CD4-positive, CD25-positive, alpha-beta regulatory T cell (primary cell): ENCODE measurements around the gene SUSD1. TPM values are rescaled to one million over a fixed set of nuclear protein-coding genes. Genes with fewer than 3 reads are reported as not detected.

Experiments used
- ATAC-seq, 2 donors: fragments of 150-1000 bp; cut with Tn5 transposase; one replicate each; pipeline ENCODE4 v1.10.0; 2021; ENCODE audit warnings: low read depth in 2 of 2, moderate number of reproducible peaks in 2 of 2, moderate library complexity in 1 of 2
- DNase-seq, 3 donors: peaks; one replicate each; pipeline versions ENCODE4 v3.0.0 to v3.0.0-alpha.2; 2012 to 2022; ENCODE audit warnings: mixed read lengths in 1 of 3
- H3K27ac ChIP-seq: one replicate; pipeline ENCODE4 v1.7.0; 2013; ENCODE audit warnings: mild to moderate bottlenecking, low read length; ENCODE audit not compliant: insufficient read depth, poor library complexity, severe bottlenecking
- H3K27me3 ChIP-seq: one replicate; pipeline ENCODE4 v1.7.0; 2013; ENCODE audit warnings: low read length; ENCODE audit not compliant: control insufficient read depth, insufficient read depth
- H3K36me3 ChIP-seq: one replicate; pipeline ENCODE4 v1.7.0; 2013; ENCODE audit warnings: mild to moderate bottlenecking, low read length, moderate library complexity; ENCODE audit not compliant: control insufficient read depth, insufficient read depth
- H3K4me1 ChIP-seq: 2 replicates; pipeline ENCODE4 v1.7.0; 2013; ENCODE audit warnings: mild to moderate bottlenecking, low read length; ENCODE audit not compliant: insufficient read depth, control insufficient read depth, poor library complexity, severe bottlenecking
- H3K4me3 ChIP-seq: one replicate; pipeline ENCODE4 v1.7.0; 2013; ENCODE audit warnings: low read depth, mild to moderate bottlenecking, low read length, moderate library complexity
- H3K9me3 ChIP-seq, 2 experiments: 1 replicate in 1 of 2; 2 replicates in 1 of 2; pipeline ENCODE4 v1.7.0; 2013; ENCODE audit warnings: low read length in 2 of 2, mild to moderate bottlenecking in 1 of 2, moderate library complexity in 1 of 2; ENCODE audit not compliant: control insufficient read depth in 2 of 2
- H3K27ac Mint-ChIP-seq, 3 donors: one replicate each; pipeline ENCODE4 v1.8.0; 2020 to 2022; ENCODE audit warnings: mild to moderate bottlenecking in 3 of 3, mixed read lengths in 3 of 3, moderate library complexity in 2 of 3
- H3K27me3 Mint-ChIP-seq: one replicate; pipeline ENCODE4 v1.8.0; 2022; ENCODE audit warnings: mild to moderate bottlenecking, mixed read lengths
- H3K36me3 Mint-ChIP-seq: one replicate; pipeline ENCODE4 v1.8.0; 2020; ENCODE audit warnings: mixed read lengths
- H3K4me1 Mint-ChIP-seq, 4 donors: one replicate each; pipeline ENCODE4 v1.8.0; 2020 to 2022; ENCODE audit warnings: mixed read lengths in 4 of 4, mild to moderate bottlenecking in 1 of 4
- H3K4me3 Mint-ChIP-seq, 4 donors: one replicate each; pipeline ENCODE4 v1.8.0; 2020 to 2022; ENCODE audit warnings: mild to moderate bottlenecking in 4 of 4, mixed read lengths in 4 of 4, moderate library complexity in 3 of 4
- H3K9me3 Mint-ChIP-seq, 7 donors: one replicate each; pipeline ENCODE4 v1.8.0; 2020 to 2022; ENCODE audit warnings: mixed read lengths in 7 of 7, mild to moderate bottlenecking in 3 of 7, moderate library complexity in 2 of 7
- polyA plus RNA-seq, 4 donors: library from polyadenylated mRNA; unstranded; fragments of 300-500 nt; fragmentation: Illumina TruSeq; gene quantifications; one replicate each; pipeline ENCODE4 v1.2.3, GENCODE V29; 2021
- total RNA-seq: library from RNA; stranded (reverse); gene quantifications from one replicate; pipeline ENCODE4 v1.2.3, GENCODE V29; 2022

SUSD1 gene
- total and polyA plus RNA-seq, 5 donors from 2014 or later: 3.2 to 9.7 (median 7.0) TPM

- peaks cover 34% of the 10 kb centered on the region for H3K4me1 ChIP-seq
- no peak for ATAC-seq
Measured at GRCh38 chr9:112170968-112171367, 4.1 kb downstream of the SUSD1 start.

GRCh38 chr9:112170235-112170634, 4.9 kb downstream of the SUSD1 start:
- Histone ChIP-seq H3K4me3 (no peak overlapping the region), H3K27me3 (no peaks in the 10 kb centered on the region), H3K4me1 (peaks cover 27% of the 10 kb centered on the region), H3K27ac (no peak overlapping the region), H3K36me3 (no peaks in the 10 kb centered on the region), H3K9me3 (no peaks in the 10 kb centered on the region)
- no peak for DNase-seq
- Mint-ChIP-seq H3K4me1 (peaks cover 14 to 63% (median 41%) of the 10 kb centered on the region in 4 donors), H3K36me3 (peaks cover 11% of the 10 kb centered on the region), H3K4me3 (peak overlapping the region in 1 of 4 donors; percentile 22), H3K9me3 (peaks cover 0 to 1% (median 0%) of the 10 kb centered on the region in 7 donors), H3K27ac (peak overlapping the region in 1 of 3 donors; percentile 56), H3K27me3 (peaks cover 6% of the 10 kb centered on the region)
- no peak for ATAC-seq

More at GRCh38 chr9:112170968-112171367, 4.1 kb downstream of the SUSD1 start:
- Mint-ChIP-seq H3K27ac (no peak overlapping the region), H3K4me1 (peaks cover 15 to 65% (median 46%) of the 10 kb centered on the region in 4 donors), H3K27me3 (peaks cover 11% of the 10 kb centered on the region), H3K4me3 (peak overlapping the region in 2 of 4 donors; percentile 20 to 21), H3K9me3 (peaks cover 0 to 1% (median 0%) of the 10 kb centered on the region in 7 donors), H3K36me3 (peaks cover 11% of the 10 kb centered on the region)
- DNase-seq: no peak
- no peaks in the 10 kb centered on the region for H3K9me3 ChIP-seq
- no peak overlapping the region for H3K27ac ChIP-seq
- no peaks in the 10 kb centered on the region for H3K27me3 ChIP-seq
- H3K4me3 ChIP-seq: no peak overlapping the region
- no peaks in the 10 kb centered on the region for H3K36me3 ChIP-seq

- H3K27ac Mint-ChIP-seq: no peak overlapping the region
- peaks cover 0 to under 1% (median 0%) of the 10 kb centered on the region in 7 donors for H3K9me3 Mint-ChIP-seq
- Histone ChIP-seq H3K36me3 (no peaks in the 10 kb centered on the region), H3K4me1 (peaks cover 21% of the 10 kb centered on the region), H3K9me3 (no peaks in the 10 kb centered on the region), H3K27ac (no peak overlapping the region), H3K4me3 (no peak overlapping the region), H3K27me3 (no peaks in the 10 kb centered on the region)
- H3K4me1 Mint-ChIP-seq: peaks cover 13 to 60% (median 38%) of the 10 kb centered on the region in 4 donors
- no peak for DNase-seq
- peak overlapping the region in 1 of 4 donors; percentile 16 for H3K4me3 Mint-ChIP-seq
- H3K36me3 Mint-ChIP-seq: peaks cover 11% of the 10 kb centered on the region
- ATAC-seq: no peak
- peaks cover 4% of the 10 kb centered on the region for H3K27me3 Mint-ChIP-seq
Measured at GRCh38 chr9:112169368-112169767, 5.7 kb downstream of the SUSD1 start.

- peaks cover 11% of the 10 kb centered on the region for H3K36me3 Mint-ChIP-seq
- peak in 1 of 3 donors; percentile 75 for DNase-seq
- H3K4me1 Mint-ChIP-seq: peaks cover 8 to 49% (median 31%) of the 10 kb centered on the region in 4 donors
- Histone ChIP-seq H3K4me1 (peaks cover 9% of the 10 kb centered on the region), H3K36me3 (no peaks in the 10 kb centered on the region), H3K9me3 (no peaks in the 10 kb centered on the region), H3K27ac (no peak overlapping the region), H3K4me3 (no peak overlapping the region), H3K27me3 (no peaks in the 10 kb centered on the region)
- no peaks in the 10 kb centered on the region for H3K9me3 Mint-ChIP-seq
- H3K27me3 Mint-ChIP-seq: no peaks in the 10 kb centered on the region
- H3K4me3 Mint-ChIP-seq: peak overlapping the region in 1 of 4 donors; percentile 13
- ATAC-seq: peak; percentile 43 to 62
- H3K27ac Mint-ChIP-seq: peak overlapping the region; percentile 25 to 75 (median 59)
Measured at GRCh38 chr9:112168197-112168596, 6.9 kb downstream of the SUSD1 start.

GRCh38 chr9:112166176-112167140, 8.6 kb downstream of the SUSD1 start:
- no peaks in the 10 kb centered on the region for H3K27me3 ChIP-seq
- DNase-seq: no peak
- no peak for ATAC-seq
- Mint-ChIP-seq H3K27ac (peak overlapping the region in 1 of 3 donors; percentile 68), H3K36me3 (peaks cover 7% of the 10 kb centered on the region), H3K27me3 (no peaks in the 10 kb centered on the region), H3K4me1 (peaks cover 8 to 34% (median 21%) of the 10 kb centered on the region in 4 donors), H3K9me3 (no peaks in the 10 kb centered on the region), H3K4me3 (no peak overlapping the region)
- H3K9me3 ChIP-seq: no peaks in the 10 kb centered on the region
- H3K4me1 ChIP-seq: peaks cover 6% of the 10 kb centered on the region
- no peak overlapping the region for H3K27ac ChIP-seq
- H3K36me3 ChIP-seq: no peaks in the 10 kb centered on the region
- no peak overlapping the region for H3K4me3 ChIP-seq

GRCh38 chr9:112162621-112163413, 12.3 kb downstream of the SUSD1 start:
- Histone ChIP-seq H3K4me1 (no peaks in the 10 kb centered on the region), H3K27ac (no peak overlapping the region), H3K9me3 (no peaks in the 10 kb centered on the region), H3K27me3 (no peaks in the 10 kb centered on the region), H3K4me3 (no peak overlapping the region), H3K36me3 (no peaks in the 10 kb centered on the region)
- H3K27ac Mint-ChIP-seq: no peak overlapping the region
- H3K27me3 Mint-ChIP-seq: no peaks in the 10 kb centered on the region
- no peaks in the 10 kb centered on the region for H3K9me3 Mint-ChIP-seq
- no peak for DNase-seq
- H3K4me3 Mint-ChIP-seq: no peak overlapping the region
- ATAC-seq: no peak
- peaks cover 3% of the 10 kb centered on the region for H3K36me3 Mint-ChIP-seq
- H3K4me1 Mint-ChIP-seq: peaks cover 0 to 12% (median 4%) of the 10 kb centered on the region in 4 donors

- Mint-ChIP-seq H3K36me3 (peaks cover 8% of the 10 kb centered on the region), H3K4me3 (no peak overlapping the region), H3K4me1 (no peaks in the 10 kb centered on the region), H3K9me3 (no peaks in the 10 kb centered on the region), H3K27me3 (no peaks in the 10 kb centered on the region), H3K27ac (no peak overlapping the region)
- no peak overlapping the region for H3K27ac ChIP-seq
- ATAC-seq: no peak
- H3K9me3 ChIP-seq: no peaks in the 10 kb centered on the region
- H3K4me1 ChIP-seq: no peaks in the 10 kb centered on the region
- no peaks in the 10 kb centered on the region for H3K27me3 ChIP-seq
- no peak for DNase-seq
- H3K4me3 ChIP-seq: no peak overlapping the region
- no peaks in the 10 kb centered on the region for H3K36me3 ChIP-seq
Measured at GRCh38 chr9:112159781-112160180, 15.3 kb downstream of the SUSD1 start.
